SIG-M5 treated with dmso at 0.1 percent for 504 hours (cell line): ENCODE data around the gene ZCCHC8.
A peak's percentile ranks its signal among the peaks of the same experiment; 100 is the strongest.
"Not testable (repeated sequence)": the region's sequence is repeated elsewhere in the genome, so short reads cannot be mapped to it uniquely, and the experiment has no call there.

Experiments used
- DNase-seq: peaks from one replicate; lab custom pipeline; 2025; ENCODE audit not compliant: unreplicated experiment; lab: John Stamatoyannopoulos, UW

The ZCCHC8 gene

DNA sequence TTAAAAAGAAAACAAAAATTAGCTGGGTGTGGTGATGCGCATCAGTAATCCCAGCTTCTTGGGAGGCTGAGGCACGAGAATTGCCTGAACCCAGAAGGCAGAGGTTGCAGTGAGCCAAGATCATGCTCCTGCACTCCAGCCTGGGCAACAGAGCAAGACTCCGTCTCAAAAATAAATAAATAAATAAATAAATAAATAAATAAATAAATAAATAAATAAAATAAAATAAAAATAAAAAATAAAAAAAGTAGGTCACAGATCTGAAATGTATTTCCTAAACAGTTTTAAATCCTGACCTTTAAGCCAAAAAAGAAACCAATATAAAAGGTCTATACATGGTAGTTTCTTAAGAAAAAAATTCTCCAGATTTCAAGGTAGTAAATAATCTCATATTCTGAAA, 12.3 kb upstream of the ZCCHC8 start:
- not testable (repeated sequence) for DNase-seq

DNA sequence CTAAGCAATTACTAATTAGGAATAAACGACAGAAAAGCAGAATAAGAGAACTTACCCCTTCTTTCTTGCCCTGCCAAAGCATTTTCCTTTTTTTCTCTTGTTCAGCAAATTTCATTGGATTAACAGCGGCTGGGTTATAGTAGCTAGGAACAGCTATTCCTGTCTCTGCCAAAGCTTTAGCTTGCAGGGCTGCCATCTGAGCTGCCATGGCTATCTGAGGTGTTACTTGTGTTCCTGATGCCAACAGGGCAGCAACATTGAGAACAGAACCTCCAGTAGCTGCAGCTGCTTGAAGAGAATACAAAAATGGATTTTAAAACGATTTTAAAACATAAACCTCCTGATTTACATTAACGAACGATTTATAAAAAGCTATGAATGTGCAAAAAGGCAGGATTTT, 7.4 kb upstream of the ZCCHC8 start:
- DNase-seq: no peak

DNA sequence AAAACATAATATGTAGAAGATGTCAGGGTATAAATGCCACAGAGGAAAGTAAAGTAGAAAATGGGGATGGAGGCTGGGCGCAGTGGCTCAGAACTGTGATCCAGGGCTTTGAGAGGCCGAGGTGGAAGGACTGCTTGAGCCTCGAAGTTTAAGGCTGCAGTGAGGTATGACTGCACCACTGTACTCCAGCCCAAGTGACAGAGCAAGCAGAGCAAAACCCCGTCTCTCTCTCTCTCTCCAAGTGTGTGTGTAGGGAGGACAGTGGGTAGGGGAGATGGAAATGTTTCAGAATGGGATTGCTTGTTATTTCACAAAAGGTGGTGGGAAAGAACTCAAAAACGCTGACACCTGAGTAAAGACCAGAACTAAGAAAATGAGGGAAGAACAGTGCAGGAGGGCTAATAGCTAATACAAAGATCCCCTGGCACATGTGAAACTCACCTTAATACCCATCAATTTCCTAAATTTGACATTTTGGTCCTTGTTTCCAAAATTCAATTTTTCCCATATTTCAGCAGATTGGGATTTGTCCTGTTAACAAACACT, 5.7 kb upstream of the ZCCHC8 start:
- no peak for DNase-seq

DNA sequence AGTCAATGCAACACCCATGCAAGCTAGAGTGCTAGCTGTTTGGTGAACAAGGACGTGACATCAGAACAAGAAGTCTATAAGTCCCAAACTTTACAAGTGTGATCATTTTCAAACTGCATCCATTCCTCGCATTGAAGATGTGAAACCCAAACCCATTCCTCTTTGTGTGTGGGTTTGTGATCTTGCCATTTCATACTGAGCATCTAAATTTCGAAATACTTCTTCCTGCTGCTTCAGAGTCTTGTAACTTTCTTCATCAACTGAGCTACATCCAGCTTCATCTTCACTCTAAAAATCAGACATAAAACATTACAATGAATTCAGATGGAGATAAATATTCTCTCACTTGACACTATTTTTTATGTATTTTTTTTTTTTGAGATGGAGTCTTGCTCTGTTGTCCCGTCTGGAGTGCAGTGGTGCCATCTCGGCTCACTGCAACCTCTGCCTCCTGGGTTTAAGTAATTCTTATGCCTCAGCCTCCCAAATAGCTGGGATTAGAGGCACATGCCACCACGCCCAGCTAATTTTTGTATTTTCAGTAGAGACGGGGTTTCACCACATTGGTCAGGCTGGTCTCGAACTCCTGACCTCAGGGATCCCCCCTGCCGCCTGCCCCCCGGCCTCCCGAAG, 4.8 kb upstream of the ZCCHC8 start:
- DNase-seq: peak; percentile 71

DNA sequence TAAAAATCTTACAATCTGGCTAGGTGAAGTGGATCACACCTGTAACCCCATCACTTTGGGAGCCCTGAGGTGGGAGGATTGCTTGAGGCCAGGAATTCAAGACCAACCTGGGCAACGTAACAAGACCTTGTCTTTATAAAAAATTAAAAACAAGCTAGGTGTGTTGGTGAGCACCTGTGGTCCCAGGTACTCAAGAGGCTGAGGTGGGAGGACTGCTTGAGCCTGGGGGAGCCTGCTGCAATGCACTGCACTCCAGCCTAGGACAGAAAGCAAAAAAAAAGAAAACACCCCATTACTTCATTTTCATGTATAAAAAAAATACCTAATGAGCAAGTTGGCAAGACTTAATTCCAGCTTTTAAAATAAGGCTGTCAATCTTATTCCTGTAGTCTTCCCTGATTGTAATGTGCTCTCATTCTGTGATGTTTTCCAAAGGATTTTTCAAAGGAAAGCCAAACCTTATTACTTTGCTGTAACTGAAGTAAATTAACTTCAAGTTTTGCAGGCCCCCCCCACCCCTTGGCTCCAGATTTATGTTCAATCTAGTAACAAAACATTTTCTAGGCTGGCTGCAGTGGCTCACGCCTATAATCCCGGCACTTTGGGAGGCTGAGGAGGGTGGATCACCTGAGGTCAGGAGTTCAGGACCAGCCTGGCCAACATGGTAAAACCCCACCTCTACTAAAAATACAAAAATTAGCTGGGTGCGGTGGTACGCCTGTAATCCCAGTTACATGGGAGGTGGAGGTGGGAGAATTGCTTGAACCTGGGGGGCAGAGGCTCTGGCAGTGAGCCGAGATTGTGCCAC, 3.3 kb upstream of the ZCCHC8 start:
- DNase-seq: no peak

DNA sequence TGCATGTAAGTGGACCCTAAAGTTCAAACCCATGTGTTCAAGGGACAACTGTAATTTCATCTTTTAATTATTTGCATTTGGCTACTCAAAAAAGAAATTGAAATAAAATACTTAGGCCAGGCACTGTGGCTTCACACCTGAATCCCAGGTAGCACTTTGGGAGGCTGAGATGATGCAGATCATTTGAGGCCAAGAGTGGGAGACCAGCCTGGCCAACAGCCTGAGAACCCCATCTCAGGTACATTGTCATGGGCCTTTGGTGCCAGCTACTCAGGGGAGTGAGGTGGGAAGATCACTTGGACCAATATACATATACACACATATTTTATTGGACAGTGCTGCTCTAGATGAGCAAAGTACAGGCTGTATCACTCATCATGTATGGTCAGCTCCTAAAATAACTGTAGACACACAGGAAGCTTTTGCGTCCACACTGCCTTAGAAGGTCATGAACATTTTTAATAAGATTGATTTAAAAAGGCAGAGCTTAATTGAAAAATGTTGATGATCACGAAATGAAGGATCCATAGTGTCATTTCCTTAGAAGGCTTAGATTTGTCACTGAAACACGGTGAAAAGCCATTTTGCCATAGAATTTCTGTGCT, 2.5 kb upstream of the ZCCHC8 start:
- no peak for DNase-seq

DNA sequence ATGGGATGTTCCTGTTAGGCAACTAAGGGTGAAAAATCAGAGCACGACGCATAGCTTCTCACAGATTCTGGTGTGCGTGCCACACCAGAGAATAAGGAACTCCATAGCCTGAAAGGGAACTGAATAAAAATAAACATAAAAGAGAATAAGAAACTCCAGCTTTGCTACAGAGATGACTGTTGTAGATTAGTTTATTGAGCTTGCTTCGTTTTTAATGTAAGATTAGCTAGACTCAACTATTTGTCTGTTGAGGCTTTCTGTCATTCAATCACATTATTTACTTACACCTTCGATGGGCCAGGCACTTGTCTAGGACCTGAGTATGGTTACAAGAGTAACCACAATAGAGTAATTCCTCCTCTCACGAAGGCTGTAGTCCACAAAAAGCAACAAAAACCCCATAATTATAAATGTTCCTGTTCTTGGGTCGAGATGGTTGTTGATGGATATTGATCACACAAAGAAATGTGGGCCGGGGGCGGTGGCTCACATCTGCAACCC, 807 bp upstream of the ZCCHC8 start:
- peak; percentile 69 for DNase-seq

DNA sequence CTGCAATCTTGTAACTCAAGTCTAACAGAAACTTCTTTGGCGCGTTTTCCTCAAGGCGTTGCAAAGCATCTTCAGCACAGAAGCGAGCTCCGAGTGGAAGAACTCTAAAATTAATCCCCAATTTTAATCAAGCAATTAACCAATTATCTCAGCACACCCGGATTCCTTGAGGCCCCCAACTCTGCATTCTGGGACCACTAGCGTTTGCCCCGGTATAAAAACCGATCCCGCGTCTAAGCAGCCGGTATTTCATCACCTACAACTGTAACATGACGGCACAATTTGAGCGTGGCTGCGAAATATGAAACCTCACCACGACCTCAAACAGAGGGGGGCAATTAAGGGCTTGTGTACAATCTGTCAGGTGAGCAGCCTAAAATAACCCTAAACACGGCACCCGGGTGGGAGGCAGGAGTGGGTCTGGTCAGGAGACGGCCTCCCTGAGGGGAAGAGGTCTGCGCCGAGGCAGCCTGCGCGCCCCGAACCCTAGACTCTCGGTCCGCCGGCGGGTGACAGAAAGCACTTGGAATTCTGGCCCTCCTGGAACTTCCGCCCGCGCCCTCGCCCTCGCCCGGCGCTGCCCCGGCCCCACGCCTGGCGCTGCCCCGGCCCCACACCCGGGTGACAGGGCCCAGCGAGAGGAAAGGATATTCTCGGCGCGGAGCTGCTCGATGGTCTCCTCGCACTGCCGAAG, 594 bp downstream of the ZCCHC8 start:
- peak; percentile 68 for DNase-seq

DNA sequence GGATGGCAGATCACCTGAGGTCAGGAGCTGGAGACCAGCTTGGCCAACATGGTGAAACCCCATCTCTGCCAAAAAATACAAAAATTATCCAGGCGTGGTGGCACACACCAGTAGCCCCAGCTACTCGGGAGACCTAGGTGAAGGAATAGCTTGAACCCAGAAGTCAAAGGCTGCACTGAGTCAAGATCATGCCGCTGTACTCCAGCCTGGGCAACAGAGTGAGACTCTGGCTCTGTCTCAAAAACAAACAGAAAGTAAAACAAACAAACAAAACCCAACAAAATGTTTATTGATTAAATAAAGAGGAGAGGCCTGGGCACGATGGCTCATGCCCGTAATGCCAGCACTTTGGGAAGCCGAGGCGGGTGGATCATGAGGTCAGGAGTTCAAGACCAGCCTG, 5.5 kb downstream of the ZCCHC8 start:
- no peak for DNase-seq

DNA sequence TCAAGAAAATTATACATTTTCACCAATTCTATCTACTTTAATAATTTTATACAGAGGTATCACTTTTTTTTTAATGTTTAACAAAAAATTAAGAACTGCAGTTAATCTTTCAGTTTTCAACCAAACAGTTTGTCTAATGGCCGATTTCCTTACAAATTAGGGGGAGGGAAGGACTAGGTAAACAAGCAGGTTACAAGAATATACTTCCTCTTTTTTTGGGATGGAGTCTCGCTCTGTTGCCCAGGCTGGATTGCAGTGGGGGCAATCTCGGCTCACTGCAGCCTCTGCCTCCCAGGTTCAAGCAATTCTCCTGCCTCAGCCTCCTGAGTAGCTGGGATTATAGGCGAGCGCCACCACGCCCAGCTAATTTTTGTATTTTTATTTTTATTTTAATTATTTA, 7.5 kb downstream of the ZCCHC8 start:
- not testable (repeated sequence) for DNase-seq

DNA sequence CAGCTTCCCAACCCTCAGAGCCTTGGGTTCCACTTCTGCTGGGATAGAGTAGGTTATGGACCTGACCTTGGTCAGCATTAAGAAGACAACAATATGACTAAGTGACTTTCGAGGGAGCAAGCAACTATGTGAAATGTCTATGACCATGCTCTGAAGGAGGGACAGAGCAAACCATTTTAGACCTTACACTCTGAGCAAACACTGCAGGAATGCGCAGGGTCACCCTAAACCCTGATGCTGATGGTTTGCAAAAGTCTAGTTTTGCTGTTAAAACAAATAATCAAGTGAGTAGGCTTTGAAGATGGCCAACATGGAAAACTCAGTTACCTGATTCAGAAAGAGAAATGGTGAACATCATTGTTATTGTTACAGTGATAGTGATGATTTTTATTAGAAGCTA, 8.7 kb downstream of the ZCCHC8 start:
- DNase-seq: no peak

DNA sequence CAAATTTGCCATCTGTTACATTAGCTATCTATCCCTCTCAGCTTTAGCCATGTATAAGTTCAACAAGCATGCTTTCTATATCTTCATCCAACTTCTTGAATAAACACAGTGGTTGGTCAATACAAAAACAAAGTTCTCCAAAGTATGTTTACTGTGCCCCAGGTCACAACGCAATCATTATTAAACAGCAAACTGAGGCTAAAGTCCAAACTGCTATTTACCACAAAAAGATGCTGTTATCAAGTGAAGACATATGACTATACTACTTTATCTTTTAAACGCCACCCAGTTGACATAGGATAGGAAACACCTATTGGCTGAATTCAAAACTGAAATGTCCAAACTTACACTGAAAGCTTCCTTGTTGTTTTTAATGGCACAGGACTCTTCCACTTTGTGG, 11.7 kb downstream of the ZCCHC8 start:
- no peak for DNase-seq

DNA sequence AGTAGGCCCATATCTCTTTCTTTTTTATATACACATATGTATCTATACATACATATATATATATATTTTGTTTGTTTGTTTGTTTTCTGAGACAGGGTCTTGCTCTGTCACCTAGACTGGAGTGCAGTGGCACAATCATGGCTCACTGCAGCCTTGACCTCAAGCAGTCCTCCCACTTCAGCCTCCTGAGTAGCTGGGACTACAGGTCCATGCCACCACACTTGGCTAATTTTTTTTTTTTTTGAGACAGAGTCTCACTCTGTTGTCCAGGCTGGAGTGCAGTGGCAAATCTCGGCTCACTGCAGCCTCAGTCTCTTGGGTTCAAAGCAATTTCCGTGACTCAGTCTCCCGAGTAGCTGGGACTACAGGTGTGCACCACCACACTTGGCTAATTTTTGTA, 12.9 kb downstream of the ZCCHC8 start:
- not testable (repeated sequence) for DNase-seq

DNA sequence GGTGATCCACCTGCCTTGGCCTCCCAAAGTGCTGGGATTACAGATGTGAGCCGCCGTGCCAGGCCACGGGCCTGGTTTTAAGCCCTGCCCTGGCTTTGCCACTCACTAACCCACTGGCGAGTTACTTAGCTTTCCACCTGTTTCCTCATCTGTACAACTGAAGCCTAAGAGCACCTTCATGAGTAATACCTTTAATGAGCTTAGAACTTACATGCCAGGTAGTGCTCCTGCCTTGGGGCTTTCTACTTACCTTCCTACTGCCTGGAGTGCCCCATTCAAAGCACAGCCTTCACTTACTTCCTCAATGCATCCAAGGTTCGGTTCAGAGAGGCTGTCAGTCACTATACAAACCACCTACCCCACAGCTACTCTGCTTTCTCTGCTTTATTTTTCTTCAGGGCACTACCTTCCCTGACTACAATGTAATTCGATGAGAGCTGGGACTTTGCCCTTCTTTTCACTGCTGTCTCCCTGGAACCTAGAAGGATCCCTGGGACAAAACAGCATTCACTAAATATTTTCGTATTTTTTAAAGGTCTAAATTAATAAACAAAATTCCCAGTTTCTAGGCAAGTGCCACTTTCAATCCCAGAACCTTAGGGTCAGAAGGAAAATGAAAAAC, 13.8 kb downstream of the ZCCHC8 start:
- DNase-seq: no peak

DNA sequence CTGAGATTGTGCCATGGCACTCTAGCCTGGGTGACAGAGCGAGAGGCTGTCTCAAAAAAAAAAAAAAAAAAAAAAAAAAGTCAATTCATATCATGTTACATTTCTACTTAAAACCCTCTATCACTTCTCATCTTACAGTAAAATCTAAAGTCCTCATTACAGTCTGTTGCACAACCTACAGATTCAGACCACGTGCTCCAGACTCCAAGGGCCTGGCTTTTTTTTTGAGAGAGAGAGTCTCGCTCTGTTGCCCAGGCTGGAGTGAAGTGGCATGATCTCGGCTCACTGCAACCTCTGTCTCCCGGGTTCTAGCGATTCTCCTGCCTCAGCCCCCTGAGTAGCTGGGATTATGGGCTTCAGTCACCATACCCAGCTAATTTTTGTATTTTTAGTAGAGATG, 14.4 kb downstream of the ZCCHC8 start:
- DNase-seq: peak; percentile 12

DNA sequence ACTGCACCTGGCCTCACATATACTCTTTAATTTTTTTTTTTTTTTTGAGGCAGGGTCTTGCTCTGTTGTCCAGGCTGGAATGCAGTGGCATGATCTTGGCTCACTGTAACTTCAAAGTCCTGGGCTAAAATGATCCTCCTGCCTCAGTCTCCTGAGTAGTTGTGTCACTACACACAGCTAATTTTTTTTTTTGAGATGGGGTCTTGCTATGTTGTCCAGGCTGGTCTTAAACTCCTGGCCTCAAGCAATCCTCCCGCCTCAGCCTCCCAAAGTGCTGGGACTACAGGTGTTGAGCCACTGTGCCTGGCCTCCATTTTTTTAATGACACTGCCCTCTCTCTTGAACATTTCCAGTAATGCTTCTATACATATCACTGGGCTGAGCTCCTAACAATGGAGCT, 16.3 kb downstream of the ZCCHC8 start:
- DNase-seq: not testable (repeated sequence)

DNA sequence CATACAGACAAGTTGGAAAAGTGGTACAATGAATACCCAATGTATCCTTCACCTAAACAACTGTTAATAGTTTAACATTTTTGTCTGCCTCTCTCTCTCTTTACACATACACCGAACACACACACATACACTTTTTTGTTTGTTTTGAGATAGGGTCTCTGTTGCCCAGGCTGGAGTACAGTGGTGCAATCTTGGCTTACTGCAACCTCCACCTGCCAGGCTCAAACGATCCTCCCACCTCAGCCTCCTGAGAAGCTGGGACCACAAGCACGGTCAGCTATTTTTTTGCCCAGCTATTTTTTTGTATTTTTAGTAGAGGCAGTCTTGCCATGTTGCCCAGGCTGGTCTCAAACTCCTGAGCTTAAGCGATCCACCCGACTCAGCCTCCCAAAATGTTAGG, 16.8 kb downstream of the ZCCHC8 start:
- no peak for DNase-seq

DNA sequence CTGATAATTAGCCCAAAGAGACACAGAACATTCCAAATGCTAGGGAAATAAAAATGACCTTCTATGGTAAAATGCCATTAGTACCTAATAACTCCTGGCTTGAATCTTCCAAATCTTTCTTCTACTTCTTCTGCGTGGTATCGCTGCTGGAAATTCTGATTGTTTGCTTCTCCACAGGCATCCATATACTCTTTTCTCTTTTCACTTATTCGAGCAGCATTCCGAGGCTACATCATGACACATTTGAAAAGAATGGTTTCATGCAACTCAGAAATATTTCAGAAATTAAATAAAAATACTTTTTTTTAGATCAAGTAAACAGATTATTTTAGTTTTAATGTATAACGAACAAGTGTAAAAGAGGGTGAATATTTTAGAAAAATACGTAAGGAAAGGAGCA, 18.9 kb downstream of the ZCCHC8 start:
- DNase-seq: no peak

DNA sequence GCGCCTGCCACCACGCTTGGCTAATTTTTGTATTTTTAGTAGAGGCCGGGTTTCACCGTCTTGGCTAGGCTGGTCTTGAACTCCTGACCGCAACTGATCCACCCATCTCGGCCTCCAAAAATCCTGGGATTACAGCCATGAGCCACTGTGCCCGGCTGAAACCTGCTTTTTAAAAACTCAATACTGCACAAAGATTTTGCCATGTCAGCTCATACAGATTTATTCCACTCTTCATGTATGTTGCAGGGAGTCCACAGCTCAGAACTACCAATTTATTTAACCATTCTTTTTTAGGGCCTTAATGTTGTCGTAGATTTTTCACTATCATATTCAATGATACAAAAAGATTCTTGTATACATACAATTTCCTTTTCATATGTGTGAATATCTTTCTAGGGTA, 20.0 kb downstream of the ZCCHC8 start:
- DNase-seq: no peak

DNA sequence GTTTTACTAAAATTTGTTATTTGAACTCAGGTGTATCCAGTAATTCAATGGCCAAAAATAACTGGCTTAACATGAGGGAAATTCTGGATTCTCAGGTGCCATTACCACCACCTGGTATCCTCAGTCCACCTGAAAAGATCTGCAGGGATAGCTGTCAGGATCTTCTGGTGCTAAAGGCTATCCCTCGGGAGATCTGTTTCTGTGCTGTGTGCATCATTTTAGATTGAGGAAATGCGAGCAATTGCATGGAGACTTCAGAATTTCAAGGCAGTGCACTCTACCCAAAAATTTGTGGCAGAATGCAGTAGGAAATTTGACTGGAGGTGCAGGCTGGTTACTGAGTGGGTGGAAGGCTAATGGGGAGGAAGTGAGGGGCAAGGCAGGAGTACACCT, 26.4 kb downstream of the ZCCHC8 start:
- DNase-seq: no peak
